AG04450 (cell line): ENCODE data around the gene NCAM1. TPM values are rescaled to one million over a fixed set of nuclear protein-coding genes. Genes with fewer than 3 reads are reported as not detected.

ENCODE experiments used
- CTCF ChIA-PET: fragments of 300-600, 350-600 bp; formaldehyde crosslinking; extraction: SDS; loops from one replicate; lab custom pipeline; 2022; ENCODE audit warnings: antibody characterized with exemption, inconsistent platforms; lab: Charles Lee
- POLR2A ChIA-PET: fragments of 350-600 bp; formaldehyde crosslinking; extraction: SDS; loops from one replicate; lab custom pipeline; 2021; ENCODE audit warnings: antibody characterized with exemption, inconsistent platforms; lab: Yijun Ruan, JAX
- DNase-seq: peaks from one replicate; pipeline ENCODE4 v3.0.0-alpha.2; 2011; ENCODE audit warnings: low read depth, low spot score
- H3K27ac ChIP-seq: one replicate; pipeline ENCODE4 v1.5.1; 2012; ENCODE audit warnings: low read depth, low read length, control low read depth
- H3K27me3 ChIP-seq: one replicate; pipeline ENCODE4 v1.6.0; 2012; ENCODE audit warnings: low read length; ENCODE audit not compliant: control insufficient read depth, insufficient read depth
- H3K4me3 ChIP-seq: 2 replicates; pipeline ENCODE4 v1.5.1; 2011; ENCODE audit warnings: mild to moderate bottlenecking, low read depth, low read length, control low read depth
- H3K9me3 ChIP-seq: 2 replicates; pipeline ENCODE4 v1.5.1; 2012; ENCODE audit warnings: low read length; ENCODE audit not compliant: control insufficient read depth, insufficient read depth
- CTCF ChIP-seq: IDR thresholded peaks from 2 replicates; pipeline ENCODE4 v1.5.1; 2011; ENCODE audit warnings: low read depth, low read length, control low read depth, inconsistent platforms
- polyA plus RNA-seq: library from polyadenylated mRNA; depleted of rRNA; stranded (reverse); fragments of >200 nt; gene quantifications from 2 replicates; pipeline ENCODE4 v1.2.3, GENCODE V29; 2011

NCAM1 gene
- polyA plus RNA-seq, 1 experiment: not detected

GRCh38 chr11:113137713-113138529 is 176.7 kb downstream of the NCAM1 start:
- ChIA-PET CTCF (no interaction called here), POLR2A (no interaction called here)
- H3K27me3 ChIP-seq: no peaks in the 10 kb centered on the region
- H3K4me3 ChIP-seq: no peak overlapping the region
- DNase-seq: no peak
- H3K27ac ChIP-seq: no peak overlapping the region
- TF ChIP-seq CTCF: no peak
- no peaks in the 10 kb centered on the region for H3K9me3 ChIP-seq

GRCh38 chr11:113138731-113139130 is 177.5 kb downstream of the NCAM1 start:
- ChIA-PET POLR2A (no interaction called here), CTCF (no interaction called here)
- Histone ChIP-seq H3K4me3 (no peak overlapping the region), H3K9me3 (no peaks in the 10 kb centered on the region), H3K27ac (no peak overlapping the region), H3K27me3 (no peaks in the 10 kb centered on the region)
- TF ChIP-seq CTCF: no peak
- no peak for DNase-seq

GRCh38 chr11:113141010-113141409 is 179.8 kb downstream of the NCAM1 start:
- Histone ChIP-seq H3K27me3 (no peaks in the 10 kb centered on the region), H3K27ac (no peak overlapping the region), H3K9me3 (no peaks in the 10 kb centered on the region), H3K4me3 (no peak overlapping the region)
- DNase-seq: no peak
- CTCF ChIA-PET: interaction anchor here (0.9 kb wide), 1 partner anchor 149 kb away, joined by 3 read pairs; no protein-coding TSS in a partner anchor
- TF ChIP-seq CTCF: no peak
- POLR2A ChIA-PET: no interaction called here

- Histone ChIP-seq H3K27me3 (no peaks in the 10 kb centered on the region), H3K9me3 (no peaks in the 10 kb centered on the region), H3K4me3 (no peak overlapping the region), H3K27ac (no peak overlapping the region)
- DNase-seq: no peak
- ChIA-PET CTCF (no interaction called here), POLR2A (no interaction called here)
- no peak for TF ChIP-seq CTCF
These were observed 181.3 kb downstream of the NCAM1 start for GRCh38 chr11:113142508-113142907.

- ChIA-PET CTCF (interaction anchor here (0.6 kb wide), 1 partner anchor 143 kb away, joined by 3 read pairs; no protein-coding TSS in a partner anchor), POLR2A (no interaction called here)
- Histone ChIP-seq H3K27me3 (no peaks in the 10 kb centered on the region), H3K27ac (no peak overlapping the region), H3K9me3 (no peaks in the 10 kb centered on the region), H3K4me3 (no peak overlapping the region)
- DNase-seq: no peak
- TF ChIP-seq CTCF: no peak
These were observed 186.0 kb downstream of the NCAM1 start for GRCh38 chr11:113147249-113147648.
